ENCODE data around the gene PITPNB. TPM values are rescaled to one million over a fixed set of nuclear protein-coding genes. Genes with fewer than 3 reads are reported as not detected.

PITPNB gene
- total RNA-seq, 1 experiment from 2014 or later, result 70.7 TPM

- no peak for TF ChIP-seq STAT6 (CRISPR knock-in tag; conservative IDR thresholded peaks at IDR 0.05; ENCODE audit: low read depth)
- TF ChIP-seq SP1 (CRISPR knock-in tag; conservative IDR thresholded peaks at IDR 0.05), result peak; percentile 100
- no peak for TF ChIP-seq ZNF219 (CRISPR knock-in tag; IDR thresholded peaks at IDR 0.05; ENCODE audit: borderline replicate concordance)
- TF ChIP-seq CBFB (CRISPR knock-in tag; IDR thresholded peaks at IDR 0.05; ENCODE audit: low read depth), result 0 out of 2 replicates have a peak, but pooled peaks have one; percentile 16
- TF ChIP-seq, protein P1, sequence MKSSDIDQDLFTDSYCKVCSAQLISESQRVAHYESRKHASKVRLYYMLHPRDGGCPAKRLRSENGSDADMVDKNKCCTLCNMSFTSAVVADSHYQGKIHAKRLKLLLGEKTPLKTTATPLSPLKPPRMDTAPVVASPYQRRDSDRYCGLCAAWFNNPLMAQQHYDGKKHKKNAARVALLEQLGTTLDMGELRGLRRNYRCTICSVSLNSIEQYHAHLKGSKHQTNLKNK (CRISPR knock-in tag; IDR thresholded peaks at IDR 0.05), result no peak
- no peak for TF ChIP-seq ATF3 (CRISPR knock-in tag; conservative IDR thresholded peaks at IDR 0.05)
- TF ChIP-seq ZNF138 (CRISPR knock-in tag; conservative IDR thresholded peaks at IDR 0.05), result no peak
- TF ChIP-seq FOXP4 (CRISPR knock-in tag; IDR thresholded peaks at IDR 0.05), result peak; percentile 57
- no peak for TF ChIP-seq TP53 (CRISPR knock-in tag; IDR thresholded peaks at IDR 0.05)
- TF ChIP-seq SMAD3 (CRISPR knock-in tag; IDR thresholded peaks at IDR 0.05; ENCODE audit: borderline replicate concordance), result no peak
- TF ChIP-seq ETV6 (CRISPR knock-in tag; IDR thresholded peaks at IDR 0.05), result peak; percentile 79
- no peak for TF ChIP-seq SOX15 (CRISPR knock-in tag; IDR thresholded peaks at IDR 0.05)
- peak; percentile 49 for TF ChIP-seq USF2 (CRISPR knock-in tag; IDR thresholded peaks at IDR 0.05)
- TF ChIP-seq NFE2L1 (CRISPR knock-in tag; IDR thresholded peaks at IDR 0.05), result 0 out of 2 replicates have a peak, but pooled peaks have one; percentile 78
- TF ChIP-seq, protein P2, sequence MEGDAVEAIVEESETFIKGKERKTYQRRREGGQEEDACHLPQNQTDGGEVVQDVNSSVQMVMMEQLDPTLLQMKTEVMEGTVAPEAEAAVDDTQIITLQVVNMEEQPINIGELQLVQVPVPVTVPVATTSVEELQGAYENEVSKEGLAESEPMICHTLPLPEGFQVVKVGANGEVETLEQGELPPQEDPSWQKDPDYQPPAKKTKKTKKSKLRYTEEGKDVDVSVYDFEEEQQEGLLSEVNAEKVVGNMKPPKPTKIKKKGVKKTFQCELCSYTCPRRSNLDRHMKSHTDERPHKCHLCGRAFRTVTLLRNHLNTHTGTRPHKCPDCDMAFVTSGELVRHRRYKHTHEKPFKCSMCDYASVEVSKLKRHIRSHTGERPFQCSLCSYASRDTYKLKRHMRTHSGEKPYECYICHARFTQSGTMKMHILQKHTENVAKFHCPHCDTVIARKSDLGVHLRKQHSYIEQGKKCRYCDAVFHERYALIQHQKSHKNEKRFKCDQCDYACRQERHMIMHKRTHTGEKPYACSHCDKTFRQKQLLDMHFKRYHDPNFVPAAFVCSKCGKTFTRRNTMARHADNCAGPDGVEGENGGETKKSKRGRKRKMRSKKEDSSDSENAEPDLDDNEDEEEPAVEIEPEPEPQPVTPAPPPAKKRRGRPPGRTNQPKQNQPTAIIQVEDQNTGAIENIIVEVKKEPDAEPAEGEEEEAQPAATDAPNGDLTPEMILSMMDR (IDR thresholded peaks at IDR 0.05), result no peak
- no peak for TF ChIP-seq PRRX2 (CRISPR knock-in tag; IDR thresholded peaks at IDR 0.05)
- 0 out of 2 replicates have a peak, but pooled peaks have one; percentile 23 for TF ChIP-seq FOXP1 (CRISPR knock-in tag; IDR thresholded peaks at IDR 0.05; ENCODE audit: borderline replicate concordance)
- TF ChIP-seq, protein P3, sequence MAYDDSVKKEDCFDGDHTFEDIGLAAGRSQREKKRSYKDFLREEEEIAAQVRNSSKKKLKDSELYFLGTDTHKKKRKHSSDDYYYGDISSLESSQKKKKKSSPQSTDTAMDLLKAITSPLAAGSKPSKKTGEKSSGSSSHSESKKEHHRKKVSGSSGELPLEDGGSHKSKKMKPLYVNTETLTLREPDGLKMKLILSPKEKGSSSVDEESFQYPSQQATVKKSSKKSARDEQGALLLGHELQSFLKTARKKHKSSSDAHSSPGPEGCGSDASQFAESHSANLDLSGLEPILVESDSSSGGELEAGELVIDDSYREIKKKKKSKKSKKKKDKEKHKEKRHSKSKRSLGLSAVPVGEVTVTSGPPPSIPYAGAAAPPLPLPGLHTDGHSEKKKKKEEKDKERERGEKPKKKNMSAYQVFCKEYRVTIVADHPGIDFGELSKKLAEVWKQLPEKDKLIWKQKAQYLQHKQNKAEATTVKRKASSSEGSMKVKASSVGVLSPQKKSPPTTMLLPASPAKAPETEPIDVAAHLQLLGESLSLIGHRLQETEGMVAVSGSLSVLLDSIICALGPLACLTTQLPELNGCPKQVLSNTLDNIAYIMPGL (CRISPR knock-in tag; IDR thresholded peaks at IDR 0.05), result peak; percentile 60; the same call in 1 of the 2 replicates
- no peak for TF ChIP-seq NR3C1 (CRISPR knock-in tag; conservative IDR thresholded peaks at IDR 0.05; ENCODE audit: low read depth)
- no peak for TF ChIP-seq ATF1 (CRISPR knock-in tag; IDR thresholded peaks at IDR 0.05)
- TF ChIP-seq, protein P4, sequence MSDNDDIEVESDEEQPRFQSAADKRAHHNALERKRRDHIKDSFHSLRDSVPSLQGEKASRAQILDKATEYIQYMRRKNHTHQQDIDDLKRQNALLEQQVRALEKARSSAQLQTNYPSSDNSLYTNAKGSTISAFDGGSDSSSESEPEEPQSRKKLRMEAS (CRISPR knock-in tag; IDR thresholded peaks at IDR 0.05), result peak; percentile 80; the same call in 1 of the 2 replicates
- no peak for TF ChIP-seq RORB (CRISPR knock-in tag; IDR thresholded peaks at IDR 0.05)
- TF ChIP-seq E2F4 (CRISPR knock-in tag; IDR thresholded peaks at IDR 0.05; ENCODE audit: borderline replicate concordance, low read depth), result no peak
- TF ChIP-seq CREM (CRISPR knock-in tag; IDR thresholded peaks at IDR 0.05), result peak; percentile 92
- TF ChIP-seq ZNF263 (CRISPR knock-in tag; IDR thresholded peaks at IDR 0.05; ENCODE audit: low read depth), result no peak
- no peak for TF ChIP-seq NFATC4 (CRISPR knock-in tag; IDR thresholded peaks at IDR 0.05)
- 0 out of 2 replicates have a peak, but pooled peaks have one; percentile 18 for TF ChIP-seq ZNF232 (CRISPR knock-in tag; IDR thresholded peaks at IDR 0.05)
- TF ChIP-seq ZNF396 (CRISPR knock-in tag; IDR thresholded peaks at IDR 0.05; ENCODE audit: borderline replicate concordance), result no peak
These were observed at the start of gene PITPNB (continued) for GRCh38 chr22:27919222-27919941.

Measured in WTC11 (cell line).